Measurements from ENCODE around the gene AOPEP.

The AOPEP gene

GRCh38 chr9:94713436-94714215, 12.9 kb upstream of the AOPEP start:
- H3K27ac ChIP-seq (ENCODE audit: low read depth, low read length): no peak overlapping the region
- no peak overlapping the region for H3K9ac ChIP-seq (ENCODE audit: low read length in 5 of 5)
- H3K36me3 ChIP-seq (ENCODE audit: control insufficient read depth in 5 of 5, insufficient read depth in 5 of 5, low read length in 5 of 5): no peaks in the 10 kb centered on the region
- no peak overlapping the region for H3K4me3 ChIP-seq (ENCODE audit: low read depth in 1 of 5, low read length in 5 of 5)
- H3K4me1 ChIP-seq (ENCODE audit: control insufficient read depth in 5 of 5, insufficient read depth in 5 of 5, low read length in 5 of 5): no peaks in the 10 kb centered on the region
- H3K27me3 ChIP-seq (ENCODE audit: control insufficient read depth in 5 of 5, insufficient read depth in 4 of 5, low read length in 5 of 5): peaks cover 0 to 12% (median 0%) of the 10 kb centered on the region in 5 donors
- no peaks in the 10 kb centered on the region for H3K9me3 ChIP-seq (ENCODE audit: control insufficient read depth in 5 of 5, low read length in 5 of 5)

DNA sequence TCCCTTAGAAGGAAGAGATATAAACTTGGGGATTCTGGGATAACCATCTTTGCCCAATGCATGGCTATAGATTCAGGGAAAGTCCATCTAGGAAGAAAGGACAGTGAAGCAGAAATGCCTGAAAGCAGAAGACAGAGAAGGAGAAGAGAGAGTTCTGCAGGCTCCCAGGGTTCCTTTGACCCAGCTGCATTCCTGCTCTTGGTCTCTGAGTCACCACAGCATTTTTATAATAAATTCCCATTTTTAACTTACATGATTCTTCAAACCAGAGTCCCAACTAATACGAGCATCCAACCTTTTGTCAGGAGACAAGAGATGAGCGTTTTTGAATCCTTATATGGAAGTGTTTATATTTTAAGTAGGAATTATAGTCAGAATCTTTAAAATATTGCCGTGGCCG, 12.0 kb upstream of the AOPEP start:
- no peaks in the 10 kb centered on the region for H3K36me3 ChIP-seq (ENCODE audit: control insufficient read depth in 5 of 5, insufficient read depth in 5 of 5, low read length in 5 of 5)
- no peaks in the 10 kb centered on the region for H3K4me1 ChIP-seq (ENCODE audit: control insufficient read depth in 5 of 5, insufficient read depth in 5 of 5, low read length in 5 of 5)
- H3K27me3 ChIP-seq (ENCODE audit: control insufficient read depth in 5 of 5, insufficient read depth in 4 of 5, low read length in 5 of 5): peaks cover 0 to 12% (median 0%) of the 10 kb centered on the region in 5 donors
- no peak overlapping the region for H3K9ac ChIP-seq (ENCODE audit: low read length in 5 of 5)
- H3K4me3 ChIP-seq (ENCODE audit: low read depth in 1 of 5, low read length in 5 of 5): no peak overlapping the region
- no peaks in the 10 kb centered on the region for H3K9me3 ChIP-seq (ENCODE audit: control insufficient read depth in 5 of 5, low read length in 5 of 5)
- H3K27ac ChIP-seq (ENCODE audit: low read depth, low read length): no peak overlapping the region

- Histone ChIP-seq H3K4me1 (ENCODE audit: control insufficient read depth in 5 of 5, insufficient read depth in 5 of 5, low read length in 5 of 5) (no peaks in the 10 kb centered on the region), H3K27ac (ENCODE audit: low read depth, low read length) (no peak overlapping the region), H3K36me3 (ENCODE audit: control insufficient read depth in 5 of 5, insufficient read depth in 5 of 5, low read length in 5 of 5) (no peaks in the 10 kb centered on the region), H3K9ac (ENCODE audit: low read length in 5 of 5) (no peak overlapping the region), H3K9me3 (ENCODE audit: control insufficient read depth in 5 of 5, low read length in 5 of 5) (peaks cover 0 to 4% (median 0%) of the 10 kb centered on the region in 5 donors), H3K4me3 (ENCODE audit: low read depth in 1 of 5, low read length in 5 of 5) (no peak overlapping the region), H3K27me3 (ENCODE audit: control insufficient read depth in 5 of 5, insufficient read depth in 4 of 5, low read length in 5 of 5) (peaks cover 0 to 3% (median 0%) of the 10 kb centered on the region in 5 donors)
These were observed 8.7 kb upstream of the AOPEP start for GRCh38 chr9:94717761-94718160.

GRCh38 chr9:94718936-94719335, 7.6 kb upstream of the AOPEP start:
- Histone ChIP-seq H3K9ac (ENCODE audit: low read length in 5 of 5) (no peak overlapping the region), H3K4me3 (ENCODE audit: low read depth in 1 of 5, low read length in 5 of 5) (no peak overlapping the region), H3K27me3 (ENCODE audit: control insufficient read depth in 5 of 5, insufficient read depth in 4 of 5, low read length in 5 of 5) (peaks cover 0 to 3% (median 0%) of the 10 kb centered on the region in 5 donors), H3K4me1 (ENCODE audit: control insufficient read depth in 5 of 5, insufficient read depth in 5 of 5, low read length in 5 of 5) (no peaks in the 10 kb centered on the region), H3K27ac (ENCODE audit: low read depth, low read length) (no peak overlapping the region), H3K36me3 (ENCODE audit: control insufficient read depth in 5 of 5, insufficient read depth in 5 of 5, low read length in 5 of 5) (no peaks in the 10 kb centered on the region), H3K9me3 (ENCODE audit: control insufficient read depth in 5 of 5, low read length in 5 of 5) (peaks cover 0 to 4% (median 0%) of the 10 kb centered on the region in 5 donors)

GRCh38 chr9:94719878-94720277, 6.6 kb upstream of the AOPEP start:
- Histone ChIP-seq H3K9ac (ENCODE audit: low read length in 5 of 5) (no peak overlapping the region), H3K4me3 (ENCODE audit: low read depth in 1 of 5, low read length in 5 of 5) (no peak overlapping the region), H3K27ac (ENCODE audit: low read depth, low read length) (no peak overlapping the region), H3K9me3 (ENCODE audit: control insufficient read depth in 5 of 5, low read length in 5 of 5) (peaks cover 0 to 4% (median 0%) of the 10 kb centered on the region in 5 donors), H3K36me3 (ENCODE audit: control insufficient read depth in 5 of 5, insufficient read depth in 5 of 5, low read length in 5 of 5) (no peaks in the 10 kb centered on the region), H3K27me3 (ENCODE audit: control insufficient read depth in 5 of 5, insufficient read depth in 4 of 5, low read length in 5 of 5) (peaks cover 0 to 3% (median 0%) of the 10 kb centered on the region in 5 donors), H3K4me1 (ENCODE audit: control insufficient read depth in 5 of 5, insufficient read depth in 5 of 5, low read length in 5 of 5) (no peaks in the 10 kb centered on the region)

- no peak overlapping the region for H3K9ac ChIP-seq (ENCODE audit: low read length in 5 of 5)
- no peak overlapping the region for H3K4me3 ChIP-seq (ENCODE audit: low read depth in 1 of 5, low read length in 5 of 5)
- H3K27ac ChIP-seq (ENCODE audit: low read depth, low read length): no peak overlapping the region
- peaks cover 0 to 3% (median 0%) of the 10 kb centered on the region in 5 donors for H3K27me3 ChIP-seq (ENCODE audit: control insufficient read depth in 5 of 5, insufficient read depth in 4 of 5, low read length in 5 of 5)
- H3K4me1 ChIP-seq (ENCODE audit: control insufficient read depth in 5 of 5, insufficient read depth in 5 of 5, low read length in 5 of 5): peaks cover 0 to 2% (median 1%) of the 10 kb centered on the region in 5 donors
- H3K9me3 ChIP-seq (ENCODE audit: control insufficient read depth in 5 of 5, low read length in 5 of 5): peaks cover 0 to 4% (median 0%) of the 10 kb centered on the region in 5 donors
- H3K36me3 ChIP-seq (ENCODE audit: control insufficient read depth in 5 of 5, insufficient read depth in 5 of 5, low read length in 5 of 5): no peaks in the 10 kb centered on the region
These were observed 5.5 kb upstream of the AOPEP start for GRCh38 chr9:94720846-94721549.

GRCh38 chr9:94721754-94722153, 4.7 kb upstream of the AOPEP start:
- Histone ChIP-seq H3K9me3 (ENCODE audit: control insufficient read depth in 5 of 5, low read length in 5 of 5) (peaks cover 0 to 4% (median 0%) of the 10 kb centered on the region in 5 donors), H3K27ac (ENCODE audit: low read depth, low read length) (no peak overlapping the region), H3K4me1 (ENCODE audit: control insufficient read depth in 5 of 5, insufficient read depth in 5 of 5, low read length in 5 of 5) (peaks cover 0 to 6% (median 6%) of the 10 kb centered on the region in 5 donors), H3K36me3 (ENCODE audit: control insufficient read depth in 5 of 5, insufficient read depth in 5 of 5, low read length in 5 of 5) (no peaks in the 10 kb centered on the region), H3K4me3 (ENCODE audit: low read depth in 1 of 5, low read length in 5 of 5) (no peak overlapping the region), H3K27me3 (ENCODE audit: control insufficient read depth in 5 of 5, insufficient read depth in 4 of 5, low read length in 5 of 5) (peaks cover 0 to 3% (median 0%) of the 10 kb centered on the region in 5 donors), H3K9ac (ENCODE audit: low read length in 5 of 5) (no peak overlapping the region)

GRCh38 chr9:94725293-94725692, 1.2 kb upstream of the AOPEP start:
- no peaks in the 10 kb centered on the region for H3K27me3 ChIP-seq (ENCODE audit: control insufficient read depth in 5 of 5, insufficient read depth in 4 of 5, low read length in 5 of 5)
- H3K9me3 ChIP-seq (ENCODE audit: control insufficient read depth in 5 of 5, low read length in 5 of 5): peaks cover 0 to 4% (median 0%) of the 10 kb centered on the region in 5 donors
- H3K36me3 ChIP-seq (ENCODE audit: control insufficient read depth in 5 of 5, insufficient read depth in 5 of 5, low read length in 5 of 5): no peaks in the 10 kb centered on the region
- no peak overlapping the region for H3K9ac ChIP-seq (ENCODE audit: low read length in 5 of 5)
- peaks cover 2 to 14% (median 13%) of the 10 kb centered on the region in 5 donors for H3K4me1 ChIP-seq (ENCODE audit: control insufficient read depth in 5 of 5, insufficient read depth in 5 of 5, low read length in 5 of 5)
- no peak overlapping the region for H3K27ac ChIP-seq (ENCODE audit: low read depth, low read length)
- H3K4me3 ChIP-seq (ENCODE audit: low read depth in 1 of 5, low read length in 5 of 5): no peak overlapping the region

- H3K36me3 ChIP-seq (ENCODE audit: control insufficient read depth in 5 of 5, insufficient read depth in 5 of 5, low read length in 5 of 5): no peaks in the 10 kb centered on the region
- H3K27ac ChIP-seq (ENCODE audit: low read depth, low read length): no peak overlapping the region
- H3K4me3 ChIP-seq (ENCODE audit: low read depth in 1 of 5, low read length in 5 of 5): no peak overlapping the region
- peaks cover 2 to 14% (median 13%) of the 10 kb centered on the region in 5 donors for H3K4me1 ChIP-seq (ENCODE audit: control insufficient read depth in 5 of 5, insufficient read depth in 5 of 5, low read length in 5 of 5)
- no peaks in the 10 kb centered on the region for H3K27me3 ChIP-seq (ENCODE audit: control insufficient read depth in 5 of 5, insufficient read depth in 4 of 5, low read length in 5 of 5)
- H3K9ac ChIP-seq (ENCODE audit: low read length in 5 of 5): no peak overlapping the region
- no peaks in the 10 kb centered on the region for H3K9me3 ChIP-seq (ENCODE audit: control insufficient read depth in 5 of 5, low read length in 5 of 5)
These were observed 2.2 kb downstream of the AOPEP start for GRCh38 chr9:94728719-94729118.

GRCh38 chr9:94729199-94729598, 2.7 kb downstream of the AOPEP start:
- no peak overlapping the region for H3K27ac ChIP-seq (ENCODE audit: low read depth, low read length)

More at GRCh38 chr9:94729199-94729598, 2.7 kb downstream of the AOPEP start:
- Histone ChIP-seq H3K9me3 (ENCODE audit: control insufficient read depth in 5 of 5, low read length in 5 of 5) (no peaks in the 10 kb centered on the region), H3K36me3 (ENCODE audit: control insufficient read depth in 5 of 5, insufficient read depth in 5 of 5, low read length in 5 of 5) (no peaks in the 10 kb centered on the region), H3K9ac (ENCODE audit: low read length in 5 of 5) (no peak overlapping the region), H3K4me3 (ENCODE audit: low read depth in 1 of 5, low read length in 5 of 5) (no peak overlapping the region), H3K27me3 (ENCODE audit: control insufficient read depth in 5 of 5, insufficient read depth in 4 of 5, low read length in 5 of 5) (no peaks in the 10 kb centered on the region), H3K4me1 (ENCODE audit: control insufficient read depth in 5 of 5, insufficient read depth in 5 of 5, low read length in 5 of 5) (peaks cover 2 to 16% (median 13%) of the 10 kb centered on the region in 5 donors)

All from subcutaneous abdominal adipose tissue (tissue), 5 donors.